RKO (cell line): ENCODE data around the gene PPP1R37.

ENCODE experiments used
- DNase-seq: peaks from one replicate; pipeline ENCODE4 v3.0.0-alpha.2; 2016; ENCODE audit warnings: low spot score

The PPP1R37 gene

GRCh38 chr19:45170146-45171106 is 77.4 kb downstream of the PPP1R37 start:
- DNase-seq = no peak

- DNase-seq = no peak
These were observed 78.2 kb downstream of the PPP1R37 start for GRCh38 chr19:45171211-45171623.

GRCh38 chr19:45172173-45172572 is 79.2 kb downstream of the PPP1R37 start:
- no peak for DNase-seq

- DNase-seq = no peak
These were observed 79.7 kb downstream of the PPP1R37 start for GRCh38 chr19:45172611-45173208.

- DNase-seq = no peak
These were observed 80.8 kb downstream of the PPP1R37 start for GRCh38 chr19:45173816-45174215.

- DNase-seq = no peak
These were observed 82.8 kb downstream of the PPP1R37 start for GRCh38 chr19:45175515-45176345.

GRCh38 chr19:45177817-45178261 is 84.9 kb downstream of the PPP1R37 start, which contains the start of gene TRAPPC6A:
TSS of gene TRAPPC6A (minus strand) at chr19:45178237. CDS start at chr19:45178218, 19 bp downstream.
- peak; percentile 92 for DNase-seq

- DNase-seq = peak; percentile 100
These were observed 85.5 kb downstream of the PPP1R37 start, which contains the start of gene BLOC1S3 for GRCh38 chr19:45178262-45179071. TSS of gene BLOC1S3 (plus strand) at chr19:45178784. CDS start at chr19:45179297, 513 bp downstream.

GRCh38 chr19:45179072-45179891 is 86.3 kb downstream of the PPP1R37 start:
- peak; percentile 68 for DNase-seq

GRCh38 chr19:45179892-45180370 is 87.0 kb downstream of the PPP1R37 start:
- DNase-seq = no peak

- DNase-seq = no peak
These were observed 88.0 kb downstream of the PPP1R37 start for GRCh38 chr19:45180936-45181335.

- DNase-seq = no peak
These were observed 89.8 kb downstream of the PPP1R37 start for GRCh38 chr19:45182758-45183157.

- DNase-seq = no peak
These were observed 91.1 kb downstream of the PPP1R37 start for GRCh38 chr19:45184115-45184514.

- DNase-seq = peak; percentile 37
These were observed 93.7 kb downstream of the PPP1R37 start for GRCh38 chr19:45186509-45187334.

- DNase-seq = no peak
These were observed 94.6 kb downstream of the PPP1R37 start for GRCh38 chr19:45187421-45188100.

- no peak for DNase-seq
These were observed 97.0 kb downstream of the PPP1R37 start for GRCh38 chr19:45189971-45190370.

GRCh38 chr19:45191375-45191774 is 98.4 kb downstream of the PPP1R37 start:
- DNase-seq = no peak

- DNase-seq = peak; percentile 47
These were observed 102.8 kb downstream of the PPP1R37 start for GRCh38 chr19:45195764-45196163.
